ENCODE measurements around the gene TTC23L. TPM values are rescaled to one million over a fixed set of nuclear protein-coding genes. Genes with fewer than 3 reads are reported as not detected.

Gene TTC23L
- total and polyA plus RNA-seq, 8 donors: 0.15 to 1.5 (median 0.89) TPM; not detected in 5

GRCh38 chr5:34927785-34928184 lies 88.8 kb downstream of the TTC23L start:
- Histone ChIP-seq H3K27me3 (no peaks in the 10 kb centered on the region), H3K4me3 (no peak overlapping the region), H3K4me1 (peaks cover 14 to 40% (median 26%) of the 10 kb centered on the region in 4 donors), H3K36me3 (peaks cover 14 to 42% (median 40%) of the 10 kb centered on the region in 4 donors), H3K9me3 (no peaks in the 10 kb centered on the region), H3K27ac (no peak overlapping the region)
- intact Hi-C loops (cut with DNase I; ENCODE audit: low total_unique reads): no loop called here
- TF ChIP-seq POLR2A (IDR thresholded peaks at IDR 0.05): no peak
- 84 to 96% (median 95%) methylated on average over 5 of the region's 5 CpGs for WGBS, 5 donors
- DNase-seq: no peak

DNA sequence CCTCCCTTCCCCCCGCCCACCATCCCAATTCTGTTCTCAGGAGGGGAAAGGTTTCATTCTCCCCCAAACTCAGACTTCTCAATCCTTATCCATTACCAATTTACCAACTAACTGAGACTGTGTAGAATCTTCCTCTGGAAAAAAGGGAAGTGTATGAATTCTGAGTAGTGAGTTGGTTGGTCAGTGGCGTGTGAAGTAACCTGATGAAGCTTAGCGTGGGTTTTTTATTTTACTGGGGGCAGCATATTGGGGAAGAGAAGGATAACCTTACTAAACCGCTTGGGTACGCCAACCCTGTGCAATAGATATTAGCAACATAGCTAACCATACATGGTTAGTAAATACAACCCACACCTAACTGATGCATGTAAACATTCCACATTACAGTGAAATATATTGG lies 89.3 kb downstream of the TTC23L start:
- Histone ChIP-seq H3K4me3 (no peak overlapping the region), H3K4me1 (peaks cover 14 to 38% (median 27%) of the 10 kb centered on the region in 4 donors), H3K27ac (peak overlapping the region in 2 of 5 donors; percentile 56 to 97), H3K9me3 (no peaks in the 10 kb centered on the region), H3K27me3 (no peaks in the 10 kb centered on the region), H3K36me3 (peaks cover 9 to 37% (median 36%) of the 10 kb centered on the region in 4 donors)
- TF ChIP-seq POLR2A (IDR thresholded peaks at IDR 0.05): no peak
- TF ChIP-seq CTCF (IDR thresholded peaks at IDR 0.05): no peak
- no peak for TF ChIP-seq EP300 (IDR thresholded peaks at IDR 0.05)
- no peak for TF ChIP-seq POLR2AphosphoS5 (IDR thresholded peaks at IDR 0.05)
- intact Hi-C loops (cut with DNase I; ENCODE audit: low total_unique reads): no loop called here
- 82 to 95% (median 89%) methylated on average over 5 of the region's 5 CpGs for WGBS, 5 donors
- DNase-seq: no peak

GRCh38 chr5:34929134-34929719 lies 90.3 kb downstream of the TTC23L start, which contains the start of gene DNAJC21:
Gene DNAJC21 (plus strand): TSS chr5:34929559. CDS start chr5:34929820, 261 bp downstream.
- Histone ChIP-seq H3K9me3 (no peaks in the 10 kb centered on the region), H3K4me3 (peak within 1 kb of the TSS; percentile 68 to 84 (median 80)), H3K27ac (peak within 1 kb of the TSS; percentile 88 to 98 (median 97)), H3K36me3 (peaks cover 0 to 35% (median 33%) of the 10 kb centered on the region in 4 donors), H3K27me3 (no peaks in the 10 kb centered on the region), H3K4me1 (peaks cover 10 to 41% (median 24%) of the 10 kb centered on the region in 4 donors)
- TF ChIP-seq POLR2A (IDR thresholded peaks at IDR 0.05): no peak
- peak; percentile 36 to 91 (median 49) for TF ChIP-seq POLR2AphosphoS5 (IDR thresholded peaks at IDR 0.05)
- peak; percentile 98 to 99 for DNase-seq
- intact Hi-C loops (cut with DNase I; ENCODE audit: low total_unique reads): no loop called here
- WGBS, 5 donors: 1% methylated on average over 29 to 63 of the region's 63 CpGs

GRCh38 chr5:34929720-34930461 lies 90.9 kb downstream of the TTC23L start:
- 0 to 1% (median 1%) methylated on average over 21 to 70 of the region's 70 CpGs for WGBS, 5 donors
- peaks cover 0 to 35% (median 28%) of the 10 kb centered on the region in 4 donors for H3K36me3 ChIP-seq
- intact Hi-C loops (cut with DNase I; ENCODE audit: low total_unique reads): no loop called here
- TF ChIP-seq CTCF (IDR thresholded peaks at IDR 0.05) (no peak), POLR2A (IDR thresholded peaks at IDR 0.05) (no peak), POLR2AphosphoS5 (IDR thresholded peaks at IDR 0.05) (peak in 1 of 3 donors; percentile 44)
- H3K27me3 ChIP-seq: no peaks in the 10 kb centered on the region
- H3K27ac ChIP-seq: peak overlapping the region; percentile 88 to 98 (median 97)
- H3K4me1 ChIP-seq: peaks cover 10 to 42% (median 22%) of the 10 kb centered on the region in 4 donors
- H3K9me3 ChIP-seq: no peaks in the 10 kb centered on the region
- peak overlapping the region; percentile 68 to 84 (median 80) for H3K4me3 ChIP-seq
- peak; percentile 89 to 95 for DNase-seq

DNA sequence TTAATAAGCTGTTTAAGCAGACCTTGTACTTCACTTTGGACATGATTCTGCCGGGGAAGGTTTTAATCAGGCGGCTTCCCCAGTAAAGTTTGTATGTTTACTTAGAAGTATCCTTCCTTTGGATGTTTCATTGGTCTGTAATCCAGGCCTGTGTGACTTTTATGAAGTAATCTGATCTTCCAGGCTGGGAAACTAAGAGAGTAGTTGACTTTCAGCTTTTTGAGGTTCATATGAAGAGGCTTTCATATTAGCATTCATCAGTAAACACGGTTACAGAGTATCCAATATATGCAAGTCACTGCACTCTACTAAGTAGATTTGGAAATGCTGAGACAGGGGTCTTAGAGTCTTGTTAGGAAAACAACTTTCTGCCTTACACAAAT lies 91.5 kb downstream of the TTC23L start:
- Histone ChIP-seq H3K27me3 (no peaks in the 10 kb centered on the region), H3K9me3 (no peaks in the 10 kb centered on the region), H3K4me3 (peak overlapping the region; percentile 68 to 84 (median 80)), H3K36me3 (peaks cover 0 to 30% (median 24%) of the 10 kb centered on the region in 4 donors), H3K27ac (peak overlapping the region in 4 of 5 donors; percentile 88 to 98 (median 96)), H3K4me1 (peaks cover 10 to 42% (median 22%) of the 10 kb centered on the region in 4 donors)
- intact Hi-C loops (cut with DNase I; ENCODE audit: low total_unique reads): no loop called here
- WGBS, 5 donors: 1% methylated on average over 3 of the region's 3 CpGs
- no peak for DNase-seq
- TF ChIP-seq CTCF (IDR thresholded peaks at IDR 0.05) (no peak), EP300 (IDR thresholded peaks at IDR 0.05) (no peak), POLR2A (IDR thresholded peaks at IDR 0.05) (no peak), POLR2AphosphoS5 (IDR thresholded peaks at IDR 0.05) (no peak)
